Measurements from ENCODE around the gene IL16.

GRCh38 chr15:81330366-81331090 lies 133.8 kb downstream of the IL16 start:
- TF ChIP-seq CTCF (IDR thresholded peaks at IDR 0.05) = no peak
- no peak for TF ChIP-seq POLR2A (IDR thresholded peaks at IDR 0.05)
